ENCODE data around the gene STT3A. TPM values are rescaled to one million over a fixed set of nuclear protein-coding genes. Genes with fewer than 3 reads are reported as not detected.

Gene STT3A
- total and polyA plus RNA-seq, 2 of the 13 experiments (the other 11 are each of a cell fraction or from before 2014, with no cell fraction given), result 229 to 319 TPM

GRCh38 chr11:125625630-125626287 lies 33.1 kb downstream of the STT3A start:
- H4K20me1 ChIP-seq (ENCODE audit: insufficient read depth, low read length), result no peaks in the 10 kb centered on the region
- CTCF ChIA-PET (ENCODE audit: low intra/inter-chr PET ratio, low total read pairs), result no interaction called here
- in situ Hi-C loops (cut with HindIII; ENCODE audit: extremely low pct_ligation_motif_present, low pct_unique_long_range_greater_than_20kb), result loop anchor here (5.0 to 25.0 kb wide), 2 partner anchors 247 to 587 kb away; partner anchors contain the start of genes FAM118B and RPUSD4
- FAIRE-seq (peak; percentile 34), DNase-seq (ENCODE audit: low spot score) (peak; percentile 82), ATAC-seq (peak; percentile 94)
- peaks cover 4 to 18% of the 10 kb centered on the region in 2 experiments; a peak in 4 of 5 replicates for H3K36me3 ChIP-seq (replicated peaks in 1 of 2; ENCODE audit: control insufficient read depth in 1 of 2, insufficient read depth in 2 of 2, low read length in 2 of 2)
- WGBS (ENCODE audit: low lambda C conversion rate), result under 1% methylated on average over 41 of the region's 51 CpGs
- H3K4me3 ChIP-seq (replicated peaks in 1 of 3; ENCODE audit: insufficient read depth in 1 of 3, low read depth in 2 of 3, low read length in 3 of 3), result peak overlapping the region; percentile 79 to 90 (median 79)
- intact Hi-C loops (cut with micrococcal nuclease; ENCODE audit: unreplicated experiment), result loop anchor here (1.0 to 2.0 kb wide), 3 partner anchors 33 to 246 kb away; partner anchors contain the start of genes EI24 and STT3A
- BruUV-seq (replicated peaks), result no TSS peak
- no peaks in the 10 kb centered on the region; a peak in 1 of 5 replicates for H3K27me3 ChIP-seq (ENCODE audit: control insufficient read depth in 1 of 2, insufficient read depth in 2 of 2, low read length in 2 of 2)
- peaks cover 27% of the 10 kb centered on the region for H3K79me2 ChIP-seq (ENCODE audit: insufficient read depth, low read length)
- peak overlapping the region; percentile 94 for H2AFZ ChIP-seq (ENCODE audit: low read length)
- peak overlapping the region; percentile 87 for H3K27ac ChIP-seq (ENCODE audit: extremely low read length, insufficient read depth, low read length)
- no peaks in the 10 kb centered on the region for H3K9me3 ChIP-seq (ENCODE audit: low read length)
- peak overlapping the region; percentile 85 for H3K9ac ChIP-seq (ENCODE audit: insufficient read depth, low read depth, low read length)
- POLR2A ChIA-PET, result interaction anchor here (1.5 to 3.1 kb wide), 2 partner anchors 12 to 33 kb away, joined by 4 to 24 read pairs; partner anchors contain the start of gene STT3A
- peaks cover 29% of the 10 kb centered on the region for H3K4me1 ChIP-seq (ENCODE audit: insufficient read depth, low read length)
- H3K4me2 ChIP-seq (ENCODE audit: low read depth, low read length), result peak overlapping the region; percentile 93
- TF ChIP-seq ZNF724P (CRISPR knock-in tag; IDR thresholded peaks at IDR 0.05; ENCODE audit: borderline replicate concordance) (peak; percentile 87; the same call in 1 of the 2 replicates), ZNF740 (CRISPR knock-in tag; IDR thresholded peaks at IDR 0.05) (no peak), ZNF709 (CRISPR knock-in tag; IDR thresholded peaks at IDR 0.05) (peak; percentile 88; the same call in 1 of the 2 replicates), ZNF879 (CRISPR knock-in tag; IDR thresholded peaks at IDR 0.05) (no peak; the same call in 1 of the 2 replicates), KDM2A (CRISPR knock-in tag; IDR thresholded peaks at IDR 0.05; ENCODE audit: borderline replicate concordance, low read depth) (peak; percentile 99), SMYD3 (CRISPR knock-in tag; IDR thresholded peaks at IDR 0.05) (peak; percentile 85), ZIK1 (CRISPR knock-in tag; IDR thresholded peaks at IDR 0.05; ENCODE audit: borderline replicate concordance, low read depth) (peak; percentile 71), ZNF567 (CRISPR knock-in tag; IDR thresholded peaks at IDR 0.05; ENCODE audit: borderline replicate concordance) (no peak), ZSCAN31 (CRISPR knock-in tag; IDR thresholded peaks at IDR 0.05; ENCODE audit: low read depth) (peak; percentile 82), MXD4 (CRISPR knock-in tag; IDR thresholded peaks at IDR 0.05) (no peak; the same call in 1 of the 2 replicates), LRRFIP1 (CRISPR knock-in tag; conservative IDR thresholded peaks at IDR 0.05) (0 out of 2 replicates have a peak, but pooled peaks have one; percentile 25), HNRNPL (IDR thresholded peaks at IDR 0.05; ENCODE audit: low read depth, low read length) (peak; percentile 86), CSRNP2 (CRISPR knock-in tag; conservative IDR thresholded peaks at IDR 0.05; ENCODE audit: low read depth) (no peak; the same call in 1 of the 2 replicates), ZNF264 (CRISPR knock-in tag; IDR thresholded peaks at IDR 0.05) (no peak), ZNF512 (CRISPR knock-in tag; IDR thresholded peaks at IDR 0.05) (no peak)
